Measurements from ENCODE around the gene CEBPA.

DNA sequence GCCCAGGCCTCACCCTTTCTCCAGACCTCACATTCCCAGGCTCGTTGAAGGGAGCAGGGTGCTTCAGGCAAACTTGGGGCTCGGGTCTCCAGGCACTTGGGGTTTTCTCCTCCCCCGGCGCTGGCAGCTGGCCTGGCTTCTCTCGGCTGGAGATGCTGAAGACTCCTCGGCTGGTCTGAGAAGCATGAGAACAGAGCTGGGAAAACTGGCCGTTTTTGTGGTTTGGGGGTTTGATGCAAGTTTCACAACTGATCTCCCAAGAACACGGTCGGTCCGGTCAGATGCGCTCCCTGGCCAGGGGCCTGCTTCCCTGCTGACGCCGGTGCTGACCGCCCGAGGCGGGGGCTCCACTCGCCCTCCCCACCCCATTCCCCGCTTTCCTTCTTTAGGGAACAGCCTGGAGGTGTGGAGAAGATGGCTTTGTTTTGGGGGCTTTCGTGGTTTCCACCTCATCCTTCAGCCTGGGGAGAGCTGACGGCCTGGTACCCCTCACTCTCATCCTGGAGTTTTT is 35.3 kb downstream of the CEBPA start:
- TF ChIP-seq POLR2A (IDR thresholded peaks at IDR 0.05) = no peak
- TF ChIP-seq, protein P1, sequence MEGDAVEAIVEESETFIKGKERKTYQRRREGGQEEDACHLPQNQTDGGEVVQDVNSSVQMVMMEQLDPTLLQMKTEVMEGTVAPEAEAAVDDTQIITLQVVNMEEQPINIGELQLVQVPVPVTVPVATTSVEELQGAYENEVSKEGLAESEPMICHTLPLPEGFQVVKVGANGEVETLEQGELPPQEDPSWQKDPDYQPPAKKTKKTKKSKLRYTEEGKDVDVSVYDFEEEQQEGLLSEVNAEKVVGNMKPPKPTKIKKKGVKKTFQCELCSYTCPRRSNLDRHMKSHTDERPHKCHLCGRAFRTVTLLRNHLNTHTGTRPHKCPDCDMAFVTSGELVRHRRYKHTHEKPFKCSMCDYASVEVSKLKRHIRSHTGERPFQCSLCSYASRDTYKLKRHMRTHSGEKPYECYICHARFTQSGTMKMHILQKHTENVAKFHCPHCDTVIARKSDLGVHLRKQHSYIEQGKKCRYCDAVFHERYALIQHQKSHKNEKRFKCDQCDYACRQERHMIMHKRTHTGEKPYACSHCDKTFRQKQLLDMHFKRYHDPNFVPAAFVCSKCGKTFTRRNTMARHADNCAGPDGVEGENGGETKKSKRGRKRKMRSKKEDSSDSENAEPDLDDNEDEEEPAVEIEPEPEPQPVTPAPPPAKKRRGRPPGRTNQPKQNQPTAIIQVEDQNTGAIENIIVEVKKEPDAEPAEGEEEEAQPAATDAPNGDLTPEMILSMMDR (IDR thresholded peaks at IDR 0.05) = no peak
